22Rv1 (cell line): ENCODE data around the gene LCT.

Experiments used
- CTCF ChIP-seq: fragments of 450-650 bp; IDR thresholded peaks from 2 replicates; pipeline ENCODE4 v1.5.1; 2017; ENCODE audit warnings: mild to moderate bottlenecking
- ZFX ChIP-seq: fragments of 450-650 bp; IDR thresholded peaks from 2 replicates; pipeline ENCODE4 v1.6.1; 2017; ENCODE audit warnings: antibody characterized with exemption, borderline replicate concordance

DNA sequence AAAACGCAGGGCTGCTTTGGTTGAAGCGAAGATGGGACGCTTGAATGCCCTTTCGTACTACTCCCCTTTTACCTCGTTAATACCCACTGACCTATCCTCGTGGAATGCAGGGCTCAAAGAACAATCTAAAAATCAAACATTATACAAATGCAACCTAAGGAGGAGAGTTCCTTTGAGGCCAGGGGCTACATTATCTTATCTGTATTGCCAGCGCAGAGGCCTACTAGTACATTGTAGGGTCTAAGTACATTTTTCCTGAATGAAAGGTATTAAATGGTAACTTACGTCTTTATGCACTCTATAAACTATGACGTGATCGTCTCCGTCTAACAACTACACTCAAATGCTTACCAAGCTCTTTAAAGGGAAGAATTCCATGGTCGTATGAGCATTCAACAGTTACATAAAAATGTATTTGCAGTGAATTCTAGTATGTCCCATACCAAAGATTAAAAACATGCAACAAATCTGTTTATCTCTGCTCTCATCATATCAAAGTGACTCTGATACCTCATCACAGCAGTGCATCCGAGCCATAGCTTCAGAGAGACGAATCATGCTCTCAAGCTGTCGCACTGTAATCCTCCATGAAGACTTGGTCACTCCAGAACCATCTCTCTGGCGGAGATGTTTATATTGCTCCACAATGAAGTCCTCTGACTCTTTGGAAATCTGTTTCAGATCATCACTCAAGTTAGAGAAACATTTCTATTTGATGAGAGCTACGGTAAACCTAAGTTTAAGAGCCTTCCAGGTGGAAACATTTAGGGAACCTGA, 14.1 kb upstream of the LCT start:
- TF ChIP-seq CTCF = no peak
- TF ChIP-seq ZFX = no peak
